Transverse colon (tissue), 4 donors: ENCODE results near the gene RAB5B. TPM values are rescaled to one million over a fixed set of nuclear protein-coding genes. Genes with fewer than 3 reads are reported as not detected.

Experiments
- DNase-seq: peaks from one replicate; pipeline ENCODE4 v3.0.0-alpha.2; 2019
- H3K27ac ChIP-seq, 4 donors: fragments of 200-600 bp; sonication (generic); 2 replicates each; pipeline ENCODE4 v1.5.1; 2016 to 2018; ENCODE audit warnings: inconsistent platforms in 4 of 4
- H3K27me3 ChIP-seq: fragments of 200-600 bp; sonication (generic); 2 replicates; pipeline ENCODE4 v1.5.1; 2017; ENCODE audit warnings: inconsistent platforms
- H3K36me3 ChIP-seq, 4 donors: fragments of 200-600 bp; sonication (generic); 2 replicates each; pipeline ENCODE4 v1.5.1; 2017 to 2019; ENCODE audit warnings: inconsistent platforms in 4 of 4
- H3K4me1 ChIP-seq, 4 donors: fragments of 200-600 bp; sonication (generic); 2 replicates each; pipeline ENCODE4 v1.5.1; 2017 to 2020; ENCODE audit warnings: inconsistent platforms in 4 of 4
- H3K4me3 ChIP-seq, 4 donors: fragments of 200-600 bp; sonication (generic); 1 replicate in 1 of 4; 2 replicates in 3 of 4; pipeline versions ENCODE4 v1.5.1 to v1.6.1; 2017 to 2019; ENCODE audit warnings: inconsistent platforms in 4 of 4
- H3K9me3 ChIP-seq, 2 donors: fragments of 200-600 bp; sonication (generic); 2 replicates each; pipeline ENCODE4 v1.5.1; 2017 to 2019; ENCODE audit warnings: inconsistent platforms in 2 of 2
- EP300 ChIP-seq: sonication (generic); formaldehyde crosslinking; IDR thresholded peaks from one replicate; pipeline ENCODE4 v1.6.1; 2017; ENCODE audit warnings: antibody characterized with exemption, low read depth
- POLR2A ChIP-seq: fragments of 450-650 bp; IDR thresholded peaks from one replicate; pipeline ENCODE4 v1.6.1; 2016; ENCODE audit warnings: antibody characterized with exemption, mild to moderate bottlenecking, moderate library complexity
- POLR2AphosphoS5 ChIP-seq, 3 donors: sonication (generic); formaldehyde crosslinking; IDR thresholded peaks; one replicate each; pipeline ENCODE4 v1.6.1; 2016; ENCODE audit warnings: antibody characterized with exemption in 3 of 3
- WGBS, 2 donors: methylation state at CpG; one replicate each; pipeline ENCODE4 v1.1.5; 2018; ENCODE audit warnings: low coverage in 1 of 2; 5-methylcytosine and 5-hydroxymethylcytosine counted together
- in situ Hi-C, 4 donors: fragments of 200-750 bp; cut with MboI; loops; one replicate each; pipeline versions ENCODE4 v1.15.0 to v1.15.1; 2017; ENCODE audit warnings: low sequenced_read_pairs in 3 of 4, low pct_ligation_motif_present in 1 of 4, low pct_unique_long_range_greater_than_20kb in 1 of 4
- intact Hi-C: fragments of 100-400 bp; cut with DNase I; formaldehyde crosslinking; loops from one replicate; pipeline ENCODE4 v1.15.1; 2023; ENCODE audit warnings: low total_unique reads
- total RNA-seq, 4 donors: library from RNA; depleted of rRNA; stranded (reverse); fragments of >200 nt; gene quantifications; one replicate each; pipeline ENCODE4 v1.1.0, GENCODE V29; 2016
- TF ChIP-seq, protein P1 (sequence below), 5 experiments: fragments of 200-600 bp in 3 of 5; fragments of 450-650 bp in 2 of 5; sonication (generic) in 3 of 5; IDR thresholded peaks; 1 replicate in 2 of 5; 2 replicates in 3 of 5; pipeline ENCODE4 v1.5.1; 2016 to 2017; ENCODE audit warnings: antibody characterized with exemption in 5 of 5, inconsistent platforms in 3 of 5, mild to moderate bottlenecking in 2 of 5, moderate library complexity in 1 of 5

The RAB5B gene
- total RNA-seq, 4 donors from 2014 or later, result 66.3 to 97.5 (median 88.4) TPM

DNA sequence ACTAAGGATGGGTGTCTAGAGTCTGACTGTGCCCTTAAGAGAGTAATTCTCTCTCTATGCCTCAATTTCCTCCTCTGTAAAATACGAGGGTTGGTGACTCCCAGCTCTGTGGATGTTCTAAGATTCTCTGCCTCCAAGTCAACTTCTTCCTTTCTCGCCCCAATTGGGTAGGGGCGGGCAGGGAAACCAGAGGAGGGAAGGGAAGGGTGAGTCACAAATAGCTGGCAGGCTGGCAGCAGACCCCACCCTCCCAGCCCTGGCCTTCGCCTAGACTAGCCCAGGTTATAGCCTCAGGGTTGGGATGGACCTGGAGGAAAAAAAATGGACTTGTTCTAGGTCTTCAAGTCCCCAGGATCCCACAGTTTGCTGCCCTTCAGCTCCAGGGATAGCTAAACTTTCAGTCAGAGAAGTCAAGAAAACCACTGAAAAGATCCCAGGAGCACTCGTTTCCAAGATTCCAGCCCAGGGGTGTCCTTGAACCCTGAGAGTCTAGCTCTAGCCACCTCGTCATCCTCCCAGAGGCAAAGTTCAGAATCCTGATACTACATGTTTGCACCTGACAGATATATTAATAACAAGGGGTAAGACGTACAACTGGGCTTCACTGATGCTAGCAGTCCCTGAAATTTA lies 40.6 kb upstream of the RAB5B start:
- Histone ChIP-seq H3K4me3 (peak overlapping the region in 3 of 4 donors; percentile 64 to 77 (median 66)), H3K27ac (peak overlapping the region; percentile 92 to 99 (median 98)), H3K36me3 (no peaks in the 10 kb centered on the region), H3K27me3 (no peaks in the 10 kb centered on the region), H3K4me1 (peaks cover 22 to 54% (median 49%) of the 10 kb centered on the region in 4 donors), H3K9me3 (no peaks in the 10 kb centered on the region)
- TF ChIP-seq POLR2AphosphoS5 (IDR thresholded peaks at IDR 0.05) (peak in 2 of 3 donors; percentile 59 to 75), POLR2A (peak; percentile 32), EP300 (no peak)
- TF ChIP-seq, protein P1, sequence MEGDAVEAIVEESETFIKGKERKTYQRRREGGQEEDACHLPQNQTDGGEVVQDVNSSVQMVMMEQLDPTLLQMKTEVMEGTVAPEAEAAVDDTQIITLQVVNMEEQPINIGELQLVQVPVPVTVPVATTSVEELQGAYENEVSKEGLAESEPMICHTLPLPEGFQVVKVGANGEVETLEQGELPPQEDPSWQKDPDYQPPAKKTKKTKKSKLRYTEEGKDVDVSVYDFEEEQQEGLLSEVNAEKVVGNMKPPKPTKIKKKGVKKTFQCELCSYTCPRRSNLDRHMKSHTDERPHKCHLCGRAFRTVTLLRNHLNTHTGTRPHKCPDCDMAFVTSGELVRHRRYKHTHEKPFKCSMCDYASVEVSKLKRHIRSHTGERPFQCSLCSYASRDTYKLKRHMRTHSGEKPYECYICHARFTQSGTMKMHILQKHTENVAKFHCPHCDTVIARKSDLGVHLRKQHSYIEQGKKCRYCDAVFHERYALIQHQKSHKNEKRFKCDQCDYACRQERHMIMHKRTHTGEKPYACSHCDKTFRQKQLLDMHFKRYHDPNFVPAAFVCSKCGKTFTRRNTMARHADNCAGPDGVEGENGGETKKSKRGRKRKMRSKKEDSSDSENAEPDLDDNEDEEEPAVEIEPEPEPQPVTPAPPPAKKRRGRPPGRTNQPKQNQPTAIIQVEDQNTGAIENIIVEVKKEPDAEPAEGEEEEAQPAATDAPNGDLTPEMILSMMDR (IDR thresholded peaks at IDR 0.05), result no peak
- WGBS, 2 donors, result 40 to 45% methylated on average over 1 to 7 of the region's 7 CpGs
- in situ Hi-C loops, result loop anchor here in 2 of 4 donors (10.0 to 25.0 kb wide), 4 partner anchors 118 to 198 kb away; partner anchors contain the start of genes ORMDL2 (in 2 of the 2), SARNP (in 2 of the 2) and GDF11 (in 1 of the 2)
- intact Hi-C loops, result no loop called here
- DNase-seq, result peak; percentile 71

DNA sequence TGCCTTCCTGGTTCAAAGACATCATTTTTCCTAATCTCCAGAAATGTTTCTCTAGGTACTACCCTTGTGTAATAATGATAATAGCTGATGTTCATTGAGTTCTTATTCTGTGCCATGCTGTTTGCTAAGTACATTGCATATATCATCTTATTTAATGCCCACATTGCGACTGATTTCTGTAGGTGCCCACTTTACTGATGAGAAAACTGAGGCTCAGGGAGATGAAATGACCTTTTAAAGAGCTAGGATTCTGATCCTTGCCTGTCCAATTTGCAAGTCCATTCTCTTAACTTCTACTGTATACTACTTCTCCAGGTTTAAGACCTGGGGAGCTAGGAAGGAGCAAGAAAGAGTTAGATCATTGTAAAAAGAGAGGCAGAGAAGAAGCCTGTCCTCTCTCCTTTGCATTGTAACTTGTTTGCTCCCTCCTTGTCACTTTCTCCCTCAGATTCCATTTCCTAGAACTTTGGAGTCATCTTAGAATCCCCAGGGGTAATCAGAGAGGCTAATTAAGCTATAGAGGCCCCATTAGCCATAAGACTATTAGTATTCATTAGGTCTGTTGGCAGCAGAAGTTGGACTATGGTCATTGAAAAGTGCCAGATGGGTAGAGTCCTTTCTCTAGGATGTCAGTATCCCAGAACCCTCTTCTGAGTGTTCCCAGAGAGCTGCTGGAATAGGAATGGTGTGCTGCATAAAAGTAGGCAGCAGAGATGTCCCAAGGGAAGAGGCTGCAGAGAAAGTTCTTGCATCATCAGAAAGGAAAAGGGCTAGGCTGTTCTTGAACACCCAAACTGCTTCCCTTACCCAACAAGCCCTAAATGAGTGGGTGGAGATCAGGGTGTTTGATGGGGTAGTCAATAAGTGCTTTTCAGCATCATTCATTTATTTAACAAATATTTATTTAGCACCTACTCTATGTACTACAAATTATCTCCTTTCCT lies 39.8 kb upstream of the RAB5B start:
- no peak for DNase-seq
- Histone ChIP-seq H3K36me3 (no peaks in the 10 kb centered on the region), H3K27me3 (no peaks in the 10 kb centered on the region), H3K4me3 (peak overlapping the region in 1 of 4 donors; percentile 77), H3K9me3 (no peaks in the 10 kb centered on the region), H3K4me1 (peaks cover 17 to 46% (median 41%) of the 10 kb centered on the region in 4 donors), H3K27ac (peak overlapping the region in 3 of 4 donors; percentile 92 to 99 (median 97))
- peak in 1 of 3 donors; percentile 2 for TF ChIP-seq POLR2AphosphoS5 (IDR thresholded peaks at IDR 0.05)
- TF ChIP-seq, protein P1 (IDR thresholded peaks at IDR 0.05), result no peak
- WGBS, 2 donors, result 93 to 100% methylated on average over 1 of the region's 1 CpG
- intact Hi-C loops, result no loop called here
- in situ Hi-C loops, result loop anchor here in 2 of 4 donors (10.0 to 25.0 kb wide), 4 partner anchors 119 to 199 kb away; partner anchors contain the start of genes ORMDL2 (in 2 of the 2), SARNP (in 2 of the 2) and GDF11 (in 1 of the 2)

DNA sequence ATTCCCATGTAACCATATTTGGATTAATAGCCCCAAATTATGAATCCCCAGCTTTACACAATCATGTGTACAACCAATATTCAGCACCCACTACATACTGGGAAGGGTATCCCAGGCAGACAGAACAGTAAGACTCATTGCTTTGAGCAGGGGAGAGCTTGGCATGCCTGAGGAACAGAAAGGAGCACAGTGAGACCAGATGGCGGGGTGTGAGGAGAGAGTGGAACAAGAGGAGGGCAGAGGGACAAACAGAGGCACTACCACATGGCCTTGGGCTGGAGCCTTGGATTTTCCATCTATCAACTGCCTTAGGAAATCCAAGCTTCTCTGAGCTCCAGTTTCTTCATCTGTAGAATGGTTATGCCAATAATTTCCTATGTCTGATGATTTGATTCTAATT lies 39.1 kb upstream of the RAB5B start:
- 80 to 100% methylated on average over 1 of the region's 1 CpG for whole genome bisulfite sequencing, 2 donors
- Histone ChIP-seq H3K27ac (no peak overlapping the region), H3K9me3 (no peaks in the 10 kb centered on the region), H3K27me3 (no peaks in the 10 kb centered on the region), H3K36me3 (no peaks in the 10 kb centered on the region), H3K4me1 (peaks cover 10 to 42% (median 35%) of the 10 kb centered on the region in 4 donors), H3K4me3 (no peak overlapping the region)
- TF ChIP-seq, protein P1 (IDR thresholded peaks at IDR 0.05), result no peak
- TF ChIP-seq POLR2A, result no peak
- no peak for TF ChIP-seq POLR2AphosphoS5 (IDR thresholded peaks at IDR 0.05)
- TF ChIP-seq EP300, result no peak
- in situ Hi-C loops (loop anchor here in 3 of 4 donors (5.0 to 25.0 kb wide), 5 partner anchors 120 to 200 kb away; partner anchors contain the start of genes ORMDL2 (in 2 of the 3), SARNP (in 2 of the 3) and GDF11 (in 1 of the 3)), intact Hi-C loops (loop anchor here (5.0 kb wide), 1 partner anchor 942 kb away; no protein-coding TSS in a partner anchor)
- no peak for DNase-seq
